ENCODE results near the gene TCHH.
"Not testable (repeated sequence)": the region's sequence is repeated elsewhere in the genome, so short reads cannot be mapped to it uniquely, and the experiment has no call there.

Gene TCHH

DNA sequence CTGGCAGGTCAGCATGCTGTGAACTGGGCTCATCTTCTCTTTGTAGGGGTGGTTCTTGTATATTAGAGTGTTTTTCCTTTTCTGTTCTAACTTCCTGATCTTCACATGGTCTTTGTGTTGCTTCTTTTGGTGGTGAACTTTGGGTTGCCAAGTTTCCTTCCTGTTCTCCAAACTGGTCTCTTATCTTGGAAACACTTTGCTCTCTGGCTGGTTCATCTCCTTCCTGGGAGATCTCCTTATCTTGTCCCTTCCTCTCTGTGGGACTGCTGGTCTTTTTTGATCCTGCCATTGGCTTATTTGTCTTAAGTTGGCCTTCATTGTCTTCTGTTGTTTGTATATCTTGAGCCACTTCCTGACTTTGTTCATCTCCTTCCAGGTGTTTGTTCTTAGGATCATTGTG lies 28.5 kb downstream of the TCHH start:
- Histone ChIP-seq H3K4ac (ENCODE audit: low read depth in 1 of 2, low read length in 2 of 2) (no peak overlapping the region), H2BK5ac (ENCODE audit: low read depth, low read length, poor library complexity, severe bottlenecking) (no peak overlapping the region), H3K9me3 (ENCODE audit: control insufficient read depth, low read length) (peaks cover 9% of the 10 kb centered on the region), H3K9ac (ENCODE audit: low read length) (no peak overlapping the region), H3K79me1 (replicated peaks; ENCODE audit: low read length, poor library complexity, severe bottlenecking) (no peaks in the 10 kb centered on the region), H3K18ac (ENCODE audit: low read depth in 1 of 2, low read length in 2 of 2) (no peak overlapping the region), H3K27me3 (ENCODE audit: control insufficient read depth in 1 of 2, insufficient read depth in 1 of 2, low read length in 2 of 2) (peaks cover 12 to 39% of the 10 kb centered on the region in 2 experiments), H3K23ac (ENCODE audit: low read length in 2 of 2) (no peak overlapping the region), H2BK12ac (ENCODE audit: low read length in 2 of 2) (no peak overlapping the region), H2AFZ (ENCODE audit: low read depth, low read length) (no peak overlapping the region), H4K91ac (ENCODE audit: low read length) (no peak overlapping the region), H3K36me3 (ENCODE audit: control insufficient read depth in 1 of 2, insufficient read depth in 2 of 2, low read depth in 1 of 2, low read length in 2 of 2) (no peaks in the 10 kb centered on the region), H2BK120ac (ENCODE audit: low read depth, low read length) (no peak overlapping the region), H3K4me1 (ENCODE audit: control insufficient read depth, insufficient read depth, low read depth, low read length) (no peaks in the 10 kb centered on the region), H2AK5ac (ENCODE audit: low read length, severe bottlenecking) (no peak overlapping the region), H3K4me2 (ENCODE audit: low read length, poor library complexity, severe bottlenecking) (no peak overlapping the region), H3K14ac (ENCODE audit: low read length in 2 of 2) (no peak overlapping the region), H3K4me3 (ENCODE audit: insufficient read depth in 1 of 2, low read depth in 1 of 2, low read length in 2 of 2) (no peak overlapping the region), H3K27ac (ENCODE audit: low read length, poor library complexity, severe bottlenecking) (no peak overlapping the region), H4K8ac (ENCODE audit: low read length) (no peak overlapping the region), H2BK15ac (ENCODE audit: low read depth, poor library complexity, severe bottlenecking) (no peak overlapping the region)
- DNase-seq, result no peak

DNA sequence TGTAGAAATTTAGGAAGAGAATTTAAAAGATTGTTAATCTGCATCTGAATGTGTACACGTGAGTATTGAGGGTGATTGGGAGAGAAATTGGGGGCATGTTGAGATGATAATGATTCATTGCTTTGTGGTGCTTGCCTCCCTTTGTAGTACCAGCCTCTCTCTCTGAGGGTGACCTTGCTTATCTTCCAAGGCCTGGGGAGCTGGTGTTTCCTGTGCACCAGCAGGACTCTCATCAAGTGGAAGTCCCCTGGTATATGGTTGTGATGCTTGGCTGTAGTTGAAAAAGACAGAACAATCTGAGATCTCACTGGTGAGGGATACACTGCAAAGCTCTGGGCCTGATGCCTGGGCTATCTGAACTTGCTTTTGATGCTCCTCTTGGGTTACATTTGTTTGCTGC lies 30.4 kb downstream of the TCHH start:
- Histone ChIP-seq H3K14ac (ENCODE audit: low read length in 2 of 2) (no peak overlapping the region), H3K36me3 (ENCODE audit: control insufficient read depth in 1 of 2, insufficient read depth in 2 of 2, low read depth in 1 of 2, low read length in 2 of 2) (no peaks in the 10 kb centered on the region), H3K9ac (ENCODE audit: low read length) (no peak overlapping the region), H3K4ac (ENCODE audit: low read depth in 1 of 2, low read length in 2 of 2) (no peak overlapping the region), H4K91ac (ENCODE audit: low read length) (no peak overlapping the region), H2BK120ac (ENCODE audit: low read depth, low read length) (no peak overlapping the region), H3K4me1 (ENCODE audit: control insufficient read depth, insufficient read depth, low read depth, low read length) (no peaks in the 10 kb centered on the region), H3K23ac (ENCODE audit: low read length in 2 of 2) (no peak overlapping the region), H3K4me3 (ENCODE audit: insufficient read depth in 1 of 2, low read depth in 1 of 2, low read length in 2 of 2) (no peak overlapping the region), H2BK5ac (ENCODE audit: low read depth, low read length, poor library complexity, severe bottlenecking) (no peak overlapping the region), H3K27me3 (ENCODE audit: control insufficient read depth in 1 of 2, insufficient read depth in 1 of 2, low read length in 2 of 2) (peaks cover 12 to 39% of the 10 kb centered on the region in 2 experiments), H3K9me3 (ENCODE audit: control insufficient read depth, low read length) (peaks cover 6% of the 10 kb centered on the region), H3K79me1 (replicated peaks; ENCODE audit: low read length, poor library complexity, severe bottlenecking) (no peaks in the 10 kb centered on the region), H3K27ac (ENCODE audit: low read length, poor library complexity, severe bottlenecking) (no peak overlapping the region), H4K8ac (ENCODE audit: low read length) (no peak overlapping the region), H2AFZ (ENCODE audit: low read depth, low read length) (no peak overlapping the region), H2AK5ac (ENCODE audit: low read length, severe bottlenecking) (no peak overlapping the region), H2BK15ac (ENCODE audit: low read depth, poor library complexity, severe bottlenecking) (no peak overlapping the region), H2BK12ac (ENCODE audit: low read length in 2 of 2) (no peak overlapping the region), H3K18ac (ENCODE audit: low read depth in 1 of 2, low read length in 2 of 2) (no peak overlapping the region), H3K4me2 (ENCODE audit: low read length, poor library complexity, severe bottlenecking) (no peak overlapping the region)
- DNase-seq, result no peak
- 25% methylated on average over 1 of the region's 1 CpG for WGBS

DNA sequence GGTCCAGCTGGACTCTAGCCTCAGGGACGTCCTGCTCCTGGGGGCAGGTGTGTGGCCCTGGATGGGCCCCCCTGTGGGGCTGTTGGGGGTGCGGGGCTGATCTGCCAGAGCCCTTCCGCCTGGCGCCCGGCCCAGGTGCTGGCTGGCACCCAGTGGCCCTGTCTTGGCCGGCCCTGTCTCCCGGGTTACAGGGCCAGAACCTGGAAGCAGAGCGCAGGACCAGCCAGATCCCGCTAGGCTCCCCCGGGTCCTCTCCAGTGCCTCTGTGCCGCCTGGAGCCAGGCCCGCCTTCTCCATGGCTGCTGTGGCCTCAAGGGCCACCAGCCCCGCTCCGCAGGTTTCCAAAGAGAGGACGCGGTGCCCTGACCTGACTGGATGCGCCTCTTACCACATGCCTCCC lies 34.2 kb downstream of the TCHH start:
- H3K23ac ChIP-seq (ENCODE audit: low read length in 2 of 2); H4K8ac ChIP-seq (ENCODE audit: low read length); H2BK5ac ChIP-seq (ENCODE audit: low read depth, low read length, poor library complexity, severe bottlenecking); H3K9ac ChIP-seq (ENCODE audit: low read length); H3K36me3 ChIP-seq (ENCODE audit: control insufficient read depth in 1 of 2, insufficient read depth in 2 of 2, low read depth in 1 of 2, low read length in 2 of 2); DNase-seq; H3K14ac ChIP-seq (ENCODE audit: low read length in 2 of 2); H3K4ac ChIP-seq (ENCODE audit: low read depth in 1 of 2, low read length in 2 of 2); H2BK120ac ChIP-seq (ENCODE audit: low read depth, low read length); H2AK5ac ChIP-seq (ENCODE audit: low read length, severe bottlenecking); H3K4me1 ChIP-seq (ENCODE audit: control insufficient read depth, insufficient read depth, low read depth, low read length); H2BK15ac ChIP-seq (ENCODE audit: low read depth, poor library complexity, severe bottlenecking); H3K27ac ChIP-seq (ENCODE audit: low read length, poor library complexity, severe bottlenecking); H3K18ac ChIP-seq (ENCODE audit: low read depth in 1 of 2, low read length in 2 of 2); H3K4me3 ChIP-seq (ENCODE audit: insufficient read depth in 1 of 2, low read depth in 1 of 2, low read length in 2 of 2); H2BK12ac ChIP-seq (ENCODE audit: low read length in 2 of 2); H3K9me3 ChIP-seq (ENCODE audit: control insufficient read depth, low read length); H4K91ac ChIP-seq (ENCODE audit: low read length); H3K4me2 ChIP-seq (ENCODE audit: low read length, poor library complexity, severe bottlenecking); H3K79me1 ChIP-seq (replicated peaks; ENCODE audit: low read length, poor library complexity, severe bottlenecking); H2AFZ ChIP-seq (ENCODE audit: low read depth, low read length): not testable (repeated sequence)
- WGBS, result 94% methylated on average over 16 of the region's 17 CpGs
- H3K27me3 ChIP-seq (ENCODE audit: control insufficient read depth in 1 of 2, insufficient read depth in 1 of 2, low read length in 2 of 2), result peaks cover 5 to 18% of the 10 kb centered on the region in 2 experiments

DNA sequence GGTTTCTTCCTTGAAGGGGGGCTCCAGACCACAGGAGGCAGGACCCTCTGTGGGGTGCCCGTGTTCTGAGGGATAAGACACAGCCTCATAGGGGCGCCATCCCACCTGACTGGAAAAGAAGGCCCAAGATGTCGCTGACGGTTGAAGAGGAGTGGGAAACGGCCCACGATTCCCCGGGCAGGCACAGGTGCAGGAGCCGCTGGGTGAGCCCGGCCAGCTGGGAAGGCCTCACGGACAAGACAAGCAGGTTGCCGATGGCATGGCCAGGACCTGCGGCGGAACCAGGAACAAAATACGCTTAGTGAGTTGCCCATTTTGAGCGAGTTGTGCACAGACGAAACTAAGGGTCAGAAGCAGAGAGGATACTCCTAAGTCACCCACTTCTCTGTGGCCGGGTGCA lies 34.8 kb downstream of the TCHH start:
- not testable (repeated sequence) for H3K4me3 ChIP-seq (ENCODE audit: insufficient read depth in 1 of 2, low read depth in 1 of 2, low read length in 2 of 2); H2AK5ac ChIP-seq (ENCODE audit: low read length, severe bottlenecking); H2BK12ac ChIP-seq (ENCODE audit: low read length in 2 of 2); H3K36me3 ChIP-seq (ENCODE audit: control insufficient read depth in 1 of 2, insufficient read depth in 2 of 2, low read depth in 1 of 2, low read length in 2 of 2); H2BK5ac ChIP-seq (ENCODE audit: low read depth, low read length, poor library complexity, severe bottlenecking); H2BK15ac ChIP-seq (ENCODE audit: low read depth, poor library complexity, severe bottlenecking); H2BK120ac ChIP-seq (ENCODE audit: low read depth, low read length); DNase-seq; H2AFZ ChIP-seq (ENCODE audit: low read depth, low read length); H3K9me3 ChIP-seq (ENCODE audit: control insufficient read depth, low read length); H4K91ac ChIP-seq (ENCODE audit: low read length); H3K79me1 ChIP-seq (replicated peaks; ENCODE audit: low read length, poor library complexity, severe bottlenecking); H3K9ac ChIP-seq (ENCODE audit: low read length); H3K4me2 ChIP-seq (ENCODE audit: low read length, poor library complexity, severe bottlenecking); H3K23ac ChIP-seq (ENCODE audit: low read length in 2 of 2); H3K27ac ChIP-seq (ENCODE audit: low read length, poor library complexity, severe bottlenecking); H3K4ac ChIP-seq (ENCODE audit: low read depth in 1 of 2, low read length in 2 of 2); H4K8ac ChIP-seq (ENCODE audit: low read length); H3K4me1 ChIP-seq (ENCODE audit: control insufficient read depth, insufficient read depth, low read depth, low read length); H3K14ac ChIP-seq (ENCODE audit: low read length in 2 of 2); H3K18ac ChIP-seq (ENCODE audit: low read depth in 1 of 2, low read length in 2 of 2)
- WGBS, result 84% methylated on average over 17 of the region's 17 CpGs
- H3K27me3 ChIP-seq (ENCODE audit: control insufficient read depth in 1 of 2, insufficient read depth in 1 of 2, low read length in 2 of 2), result peaks cover 0 to 17% of the 10 kb centered on the region in 2 experiments
